Measurements from ENCODE around the gene MMP14. TPM values are rescaled to one million over a fixed set of nuclear protein-coding genes. Genes with fewer than 3 reads are reported as not detected.
A peak's percentile ranks its signal among the peaks of the same experiment; 100 is the strongest.

Gene MMP14
- total RNA-seq, 2 donors from 2014 or later = 181 to 220 TPM

GRCh38 chr14:22842211-22843122, 6.1 kb downstream of the MMP14 start:
- Histone ChIP-seq H3K4me1 (ENCODE audit: control insufficient read depth, insufficient read depth, low read length) (peaks cover 7% of the 10 kb centered on the region), H3K4me3 (ENCODE audit: low read length) (no peak overlapping the region), H3K9me3 (ENCODE audit: control insufficient read depth, low read length) (no peaks in the 10 kb centered on the region), H3K27me3 (ENCODE audit: control insufficient read depth, insufficient read depth, low read length, poor library complexity, severe bottlenecking) (no peaks in the 10 kb centered on the region), H3K27ac (ENCODE audit: low read depth, low read length) (no peak overlapping the region), H3K36me3 (ENCODE audit: control insufficient read depth, insufficient read depth, low read length) (peaks cover 67% of the 10 kb centered on the region), H3K9ac (ENCODE audit: extremely low read depth, low read length, poor library complexity, severe bottlenecking) (no peak overlapping the region)
- Mint-ChIP-seq H3K4me1 (peaks cover 9% of the 10 kb centered on the region), H3K27ac (no peak overlapping the region), H3K9me3 (no peaks in the 10 kb centered on the region), H3K36me3 (ENCODE audit: low read depth) (peaks cover 67% of the 10 kb centered on the region), H3K27me3 (ENCODE audit: insufficient read depth) (no peaks in the 10 kb centered on the region), H3K4me3 (no peak overlapping the region)
- no peak for DNase-seq
- 93 to 94% methylated on average over 22 to 28 of the region's 28 CpGs for WGBS, 2 experiments (ENCODE audit: insufficient coverage in 1 of 2, insufficient read length in 1 of 2)
- no peak for TF ChIP-seq CTCF (conservative IDR thresholded peaks at IDR 0.05)

GRCh38 chr14:22843123-22843925, 6.9 kb downstream of the MMP14 start:
- Histone ChIP-seq H3K4me1 (ENCODE audit: control insufficient read depth, insufficient read depth, low read length) (peaks cover 7% of the 10 kb centered on the region), H3K4me3 (ENCODE audit: low read length) (no peak overlapping the region), H3K36me3 (ENCODE audit: control insufficient read depth, insufficient read depth, low read length) (peaks cover 67% of the 10 kb centered on the region), H3K9me3 (ENCODE audit: control insufficient read depth, low read length) (no peaks in the 10 kb centered on the region), H3K27ac (ENCODE audit: low read depth, low read length) (no peak overlapping the region), H3K9ac (ENCODE audit: extremely low read depth, low read length, poor library complexity, severe bottlenecking) (no peak overlapping the region), H3K27me3 (ENCODE audit: control insufficient read depth, insufficient read depth, low read length, poor library complexity, severe bottlenecking) (no peaks in the 10 kb centered on the region)
- Mint-ChIP-seq H3K27me3 (ENCODE audit: insufficient read depth) (no peaks in the 10 kb centered on the region), H3K4me3 (no peak overlapping the region), H3K27ac (no peak overlapping the region), H3K4me1 (peaks cover 12% of the 10 kb centered on the region), H3K36me3 (ENCODE audit: low read depth) (peaks cover 67% of the 10 kb centered on the region), H3K9me3 (no peaks in the 10 kb centered on the region)
- DNase-seq = no peak
- TF ChIP-seq CTCF (conservative IDR thresholded peaks at IDR 0.05) = no peak
- 91% methylated on average over 11 to 21 of the region's 21 CpGs for WGBS, 2 experiments (ENCODE audit: insufficient coverage in 1 of 2, insufficient read length in 1 of 2)

GRCh38 chr14:22844221-22845102, 8.1 kb downstream of the MMP14 start:
- Histone ChIP-seq H3K9ac (ENCODE audit: extremely low read depth, low read length, poor library complexity, severe bottlenecking) (no peak overlapping the region), H3K36me3 (ENCODE audit: control insufficient read depth, insufficient read depth, low read length) (peaks cover 60% of the 10 kb centered on the region), H3K4me1 (ENCODE audit: control insufficient read depth, insufficient read depth, low read length) (no peaks in the 10 kb centered on the region), H3K4me3 (ENCODE audit: low read length) (no peak overlapping the region), H3K27me3 (ENCODE audit: control insufficient read depth, insufficient read depth, low read length, poor library complexity, severe bottlenecking) (no peaks in the 10 kb centered on the region), H3K9me3 (ENCODE audit: control insufficient read depth, low read length) (no peaks in the 10 kb centered on the region), H3K27ac (ENCODE audit: low read depth, low read length) (no peak overlapping the region)
- H3K27ac Mint-ChIP-seq = peak overlapping the region; percentile 52
- DNase-seq = no peak
- TF ChIP-seq CTCF (conservative IDR thresholded peaks at IDR 0.05) = no peak
- no peaks in the 10 kb centered on the region for H3K9me3 Mint-ChIP-seq
- peaks cover 12% of the 10 kb centered on the region for H3K4me1 Mint-ChIP-seq
- H3K36me3 Mint-ChIP-seq (ENCODE audit: low read depth) = peaks cover 63% of the 10 kb centered on the region
- no peak overlapping the region for H3K4me3 Mint-ChIP-seq
- H3K27me3 Mint-ChIP-seq (ENCODE audit: insufficient read depth) = no peaks in the 10 kb centered on the region
- WGBS, 2 experiments (ENCODE audit: insufficient coverage in 1 of 2, insufficient read length in 1 of 2) = 94 to 95% methylated on average over 17 to 22 of the region's 22 CpGs
